Liver (tissue), 9 donors: ENCODE measurements around the gene GREB1L. TPM values are rescaled to one million over a fixed set of nuclear protein-coding genes. Genes with fewer than 3 reads are reported as not detected.

ENCODE experiments used
- DNase-seq: peaks from one replicate; pipeline ENCODE4 v3.0.0-alpha.2; 2017; ENCODE audit warnings: low spot score
- H3K27ac ChIP-seq, 2 donors: one replicate each; pipeline ENCODE4 v1.7.0; 2013; ENCODE audit warnings: inconsistent platforms in 2 of 2, low read length in 2 of 2, control low read depth in 1 of 2, low read depth in 1 of 2, mild to moderate bottlenecking in 1 of 2
- H3K27me3 ChIP-seq, 4 donors: one replicate each; pipeline versions ENCODE4 v1.6.1 to v1.7.0; 2013; ENCODE audit warnings: low read length in 3 of 4, inconsistent platforms in 1 of 4, mild to moderate bottlenecking in 1 of 4, moderate library complexity in 1 of 4; ENCODE audit not compliant: control insufficient read depth in 4 of 4, insufficient read depth in 4 of 4
- H3K36me3 ChIP-seq, 4 donors: one replicate each; pipeline versions ENCODE4 v1.6.1 to v1.7.0; 2013; ENCODE audit warnings: low read length in 3 of 4, mild to moderate bottlenecking in 3 of 4, low read depth in 1 of 4, moderate library complexity in 1 of 4; ENCODE audit not compliant: control insufficient read depth in 4 of 4, insufficient read depth in 3 of 4
- H3K4me1 ChIP-seq, 4 donors: one replicate each; pipeline versions ENCODE4 v1.6.1 to v1.7.0; 2013; ENCODE audit warnings: low read length in 3 of 4, mild to moderate bottlenecking in 3 of 4, moderate library complexity in 1 of 4; ENCODE audit not compliant: control insufficient read depth in 4 of 4, insufficient read depth in 4 of 4
- H3K4me3 ChIP-seq, 3 donors: one replicate each; pipeline versions ENCODE4 v1.6.1 to v1.7.0; 2013; ENCODE audit warnings: low read length in 3 of 3, control low read depth in 1 of 3, low read depth in 1 of 3, mild to moderate bottlenecking in 1 of 3
- H3K9ac ChIP-seq, 2 donors: one replicate each; pipeline ENCODE4 v1.7.0; 2013; ENCODE audit warnings: low read length in 2 of 2, mild to moderate bottlenecking in 2 of 2, moderate library complexity in 2 of 2, control low read depth in 1 of 2, low read depth in 1 of 2
- H3K9me3 ChIP-seq, 4 donors: one replicate each; pipeline versions ENCODE4 v1.6.1 to v1.7.0; 2013; ENCODE audit warnings: low read length in 3 of 4; ENCODE audit not compliant: control insufficient read depth in 4 of 4
- ATF3 ChIP-seq: IDR thresholded peaks from 2 replicates; pipeline ENCODE4 v1.6.1; 2016; ENCODE audit warnings: antibody characterized with exemption
- CTCF ChIP-seq: fragments of 150-350 bp; IDR thresholded peaks from 2 replicates; pipeline ENCODE4 v1.5.1; 2017; ENCODE audit warnings: improper control_type of control experiment, low read depth, low read length; ENCODE audit not compliant: missing input control
- EGR1 ChIP-seq, 2 donors: IDR thresholded peaks; 2 replicates each; pipeline ENCODE4 v1.6.1; 2016 to 2018; ENCODE audit warnings: antibody characterized with exemption in 2 of 2, low read depth in 2 of 2
- FOXA1 ChIP-seq: IDR thresholded peaks from 2 replicates; pipeline ENCODE4 v1.6.1; 2016; ENCODE audit warnings: antibody characterized with exemption
- FOXA2 ChIP-seq: IDR thresholded peaks from 2 replicates; pipeline ENCODE4 v1.6.1; 2016; ENCODE audit warnings: antibody characterized with exemption
- GABPA ChIP-seq, 2 donors: IDR thresholded peaks in 1 of 2; conservative IDR thresholded peaks in 1 of 2; 2 replicates each; pipeline ENCODE4 v1.6.1; 2016; ENCODE audit warnings: antibody characterized with exemption in 2 of 2, mild to moderate bottlenecking in 1 of 2, moderate library complexity in 1 of 2
- HNF4A ChIP-seq, 2 donors: conservative IDR thresholded peaks; 2 replicates each; pipeline ENCODE4 v1.6.1; 2016; ENCODE audit warnings: antibody characterized with exemption in 2 of 2, mild to moderate bottlenecking in 2 of 2
- HNF4G ChIP-seq: IDR thresholded peaks from 2 replicates; pipeline ENCODE4 v1.6.1; 2016; ENCODE audit warnings: antibody characterized with exemption
- JUND ChIP-seq, 2 donors: IDR thresholded peaks; 2 replicates each; pipeline ENCODE4 v1.6.1; 2016; ENCODE audit warnings: antibody characterized with exemption in 2 of 2
- MAX ChIP-seq: IDR thresholded peaks from 2 replicates; pipeline ENCODE4 v1.6.1; 2016; ENCODE audit warnings: antibody characterized with exemption
- NR2F2 ChIP-seq: IDR thresholded peaks from 2 replicates; pipeline ENCODE4 v1.6.1; 2016; ENCODE audit warnings: antibody characterized with exemption
- RAD21 ChIP-seq, 2 donors: IDR thresholded peaks; 2 replicates each; pipeline ENCODE4 v1.6.1; 2016; ENCODE audit warnings: antibody characterized with exemption in 2 of 2, mild to moderate bottlenecking in 2 of 2
- REST ChIP-seq: IDR thresholded peaks from 2 replicates; pipeline ENCODE4 v1.6.1; 2016; ENCODE audit warnings: antibody characterized with exemption, mild to moderate bottlenecking
- RXRA ChIP-seq, 2 donors: IDR thresholded peaks; 2 replicates each; pipeline ENCODE4 v1.6.1; 2017 to 2018; ENCODE audit warnings: antibody characterized with exemption in 2 of 2, mild to moderate bottlenecking in 1 of 2
- SP1 ChIP-seq: IDR thresholded peaks from 2 replicates; pipeline ENCODE4 v1.6.1; 2018; ENCODE audit warnings: antibody characterized with exemption, mild to moderate bottlenecking
- TAF1 ChIP-seq: conservative IDR thresholded peaks from 2 replicates; pipeline ENCODE4 v1.6.1; 2016; ENCODE audit warnings: antibody characterized with exemption, mild to moderate bottlenecking
- YY1 ChIP-seq: IDR thresholded peaks from 2 replicates; pipeline ENCODE4 v1.6.1; 2016; ENCODE audit warnings: antibody characterized with exemption, mild to moderate bottlenecking
- ZBTB33 ChIP-seq: IDR thresholded peaks from 2 replicates; pipeline ENCODE4 v1.6.1; 2016; ENCODE audit warnings: antibody characterized with exemption
- WGBS: extraction: QIAGEN DNeasy Blood & Tissue Kit; methylation state at CpG from one replicate; pipeline ENCODE4 v1.1.7; 2013; 5-methylcytosine and 5-hydroxymethylcytosine counted together
- polyA plus RNA-seq, 2 donors: library from polyadenylated mRNA; stranded (reverse) in 1 of 2; unstranded in 1 of 2; fragments of 200-250 nt in 1 of 2; fragments of >200 nt in 1 of 2; fragmentation: Nextera tagmentation in 1 of 2; extraction: Ambion mirVana in 1 of 2; gene quantifications; one replicate each; pipeline versions ENCODE4 v1.2.1 to v1.2.3, GENCODE V29; 2013 to 2015
- total RNA-seq, 2 donors: library from RNA; depleted of rRNA; stranded (reverse); fragments of >200 nt; gene quantifications; one replicate each; pipeline ENCODE4 v1.2.3, GENCODE V29; 2014
- donor health status: healthy.
- donor health status: healthy.
- donor health status: healthy.
- donor health status: healthy.
- donor health status: healthy.

The GREB1L gene
- total and polyA plus RNA-seq, 4 donors: 1.2 to 13.1 (median 3.0) TPM

GRCh38 chr18:21203126-21203525 is 38.9 kb upstream of the GREB1L start:
- Histone ChIP-seq H3K36me3 (no peaks in the 10 kb centered on the region), H3K9ac (no peak overlapping the region), H3K4me3 (no peak overlapping the region), H3K9me3 (no peaks in the 10 kb centered on the region), H3K27me3 (no peaks in the 10 kb centered on the region), H3K27ac (no peak overlapping the region), H3K4me1 (no peaks in the 10 kb centered on the region)
- TF ChIP-seq ATF3 (no peak), JUND (IDR thresholded peaks at IDR 0.05) (no peak), FOXA1 (no peak), ZBTB33 (no peak), EGR1 (IDR thresholded peaks at IDR 0.05; ENCODE audit: low read depth in 2 of 2) (no peak), NR2F2 (no peak), RAD21 (IDR thresholded peaks at IDR 0.05) (no peak), HNF4G (no peak), GABPA (IDR thresholded peaks at IDR 0.05 in 1 of 2, conservative IDR thresholded peaks at IDR 0.05 in 1 of 2) (no peak), YY1 (no peak), MAX (no peak), SP1 (no peak), REST (no peak), HNF4A (conservative IDR thresholded peaks at IDR 0.05) (no peak), CTCF (no peak), TAF1 (no peak), RXRA (IDR thresholded peaks at IDR 0.05) (no peak), FOXA2 (no peak)
- DNase-seq: no peak
- 95% methylated on average over 7 of the region's 7 CpGs for WGBS
